H1 (cell line): ENCODE measurements around the gene PXN. TPM values are rescaled to one million over a fixed set of nuclear protein-coding genes. Genes with fewer than 3 reads are reported as not detected.

ENCODE experiments used
- ASH2L ChIP-seq: fragments of 200-600, 300-600 bp; sonication (generic); IDR thresholded peaks from one replicate; pipeline ENCODE4 v1.7.1; 2017; ENCODE audit warnings: low read length
- CHD1 ChIP-seq: IDR thresholded peaks from 2 replicates; pipeline ENCODE4 v1.6.1; 2012; ENCODE audit warnings: low read depth, low read length, improper control_type of control experiment
- CTBP2 ChIP-seq: IDR thresholded peaks from 2 replicates; pipeline ENCODE4 v1.7.0; 2011; ENCODE audit warnings: borderline replicate concordance, mild to moderate bottlenecking, moderate library complexity, mixed read lengths, low read length; ENCODE audit not compliant: insufficient read depth, insufficient read length
- FOSL1 ChIP-seq: IDR thresholded peaks from 2 replicates; pipeline ENCODE4 v1.6.1; 2011; ENCODE audit warnings: mild to moderate bottlenecking, low read depth, low read length, moderate library complexity; ENCODE audit not compliant: insufficient read depth
- HDAC6 ChIP-seq: IDR thresholded peaks from one replicate; pipeline ENCODE4 v1.7.1; 2012; ENCODE audit warnings: low read depth, mild to moderate bottlenecking, inconsistent platforms, low read length, moderate library complexity
- RBBP5 ChIP-seq: IDR thresholded peaks from 2 replicates; pipeline ENCODE4 v1.7.1; 2012; ENCODE audit warnings: low read depth, mild to moderate bottlenecking, inconsistent platforms, low read length, moderate library complexity, borderline replicate concordance
- SAP30 ChIP-seq: fragments of 300-600 bp; sonication (generic); IDR thresholded peaks from 2 replicates; pipeline ENCODE4 v1.7.1; 2012; ENCODE audit warnings: low read length, moderate library complexity, mild to moderate bottlenecking, inconsistent platforms; ENCODE audit not compliant: insufficient read depth, insufficient replicate concordance
- SP4 ChIP-seq: IDR thresholded peaks from 2 replicates; pipeline ENCODE4 v1.6.1; 2012; ENCODE audit warnings: low read length, inconsistent platforms
- YY1 ChIP-seq: IDR thresholded peaks from 2 replicates; pipeline ENCODE4 v1.6.1; 2011; ENCODE audit warnings: low read depth, mild to moderate bottlenecking, low read length
- polyA plus RNA-seq, 7 experiments: library from polyadenylated mRNA; depleted of rRNA in 3 of 7; stranded (reverse) in 5 of 7; unstranded in 2 of 7; fragments of >200 nt in 5 of 7; fragments of 200-250 nt in 2 of 7; gene quantifications; 1 replicate in 5 of 7; 2 replicates in 1 of 7; 4 replicates in 1 of 7; pipeline versions ENCODE4 v1.2.1 to v1.2.3, GENCODE V29; 2011 to 2013; ENCODE audit warnings: missing spikeins in 2 of 7, mixed read lengths in 2 of 7
- total RNA-seq: library from RNA; stranded (reverse); fragmentation: NEBNext Ultra II Directional; extraction: Animal tissue kit (Norgen Biotek cat#: 25700); gene quantifications from 2 replicates; pipeline ENCODE4 v1.2.1, GENCODE V29; 2021

PXN gene
- total and polyA plus RNA-seq, 2 of the 8 experiments (the other 6 are each of a cell fraction or from before 2014, with no cell fraction given), result 51.0 to 105 TPM

DNA sequence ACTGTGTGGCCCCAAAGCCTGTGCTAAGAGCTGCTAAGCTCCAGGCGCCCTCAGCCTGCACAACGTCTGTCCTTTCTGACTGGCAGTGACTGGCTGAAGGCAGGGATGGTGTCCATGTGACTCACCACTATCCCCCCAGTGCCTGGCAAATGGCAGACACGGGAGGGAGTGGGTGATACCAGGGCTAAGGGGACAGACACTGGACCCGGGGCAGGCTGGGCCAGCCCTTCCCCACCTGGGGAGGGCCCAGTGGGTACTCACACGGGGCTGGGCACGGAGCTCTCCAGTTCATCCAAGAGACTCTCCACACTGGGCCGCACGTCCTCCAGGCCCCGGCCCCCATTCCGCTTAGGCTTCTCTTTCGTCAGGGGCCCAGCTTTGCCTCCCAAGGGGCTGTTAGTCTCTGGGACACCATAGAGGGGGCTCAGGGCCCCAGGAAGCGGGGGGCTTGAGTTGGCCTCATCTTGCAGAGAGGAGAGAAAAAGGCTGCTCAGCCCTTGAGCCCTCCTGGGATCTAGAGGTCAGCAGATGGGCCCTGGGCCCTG is 43.2 kb downstream of the PXN start (continued):
- no peak for TF ChIP-seq FOSL1
- no peak for TF ChIP-seq YY1
- no peak for TF ChIP-seq CHD1
- TF ChIP-seq SAP30, result no peak
- TF ChIP-seq HDAC6, result no peak
- no peak for TF ChIP-seq CTBP2
- TF ChIP-seq SP4, result no peak
- TF ChIP-seq ASH2L, result no peak
- TF ChIP-seq RBBP5, result no peak
